ENCODE data around the gene HSFX4.
"Not testable (repeated sequence)": the region's sequence is repeated elsewhere in the genome, so short reads cannot be mapped to it uniquely, and the experiment has no call there.

The HSFX4 gene

GRCh38 chrX:149929400-149929799 lies at the start of gene HSFX4:
TSS of gene HSFX4 (plus strand) at chrX:149929573. CDS start at chrX:149929645, 72 bp downstream.
- DNase-seq, result not testable (repeated sequence)

- no peak for DNase-seq
Observed at GRCh38 chrX:149881081-149881711, 48.2 kb upstream of the HSFX4 start, which contains the start of gene MAGEA8. TSS of gene MAGEA8 (plus strand) at chrX:149881183. CDS start at chrX:149884273, 3,090 bp downstream.

GRCh38 chrX:149890828-149891227 lies 38.5 kb upstream of the HSFX4 start:
- DNase-seq, result not testable (repeated sequence)

- peak; percentile 42 for DNase-seq
Observed at GRCh38 chrX:149898554-149898953, 30.8 kb upstream of the HSFX4 start.

- DNase-seq, result no peak
Observed at GRCh38 chrX:149903889-149904748, 25.3 kb upstream of the HSFX4 start.

- DNase-seq, result no peak
Observed at GRCh38 chrX:149908308-149908707, 21.1 kb upstream of the HSFX4 start.

- no peak for DNase-seq
Observed at GRCh38 chrX:149908727-149909126, 20.6 kb upstream of the HSFX4 start.

GRCh38 chrX:149909324-149910177 lies 19.8 kb upstream of the HSFX4 start:
- peak; percentile 60 for DNase-seq

- DNase-seq, result no peak
Observed at GRCh38 chrX:149910178-149910695, 19.1 kb upstream of the HSFX4 start.

- DNase-seq, result peak; percentile 18
Observed at GRCh38 chrX:149916745-149917392, 12.5 kb upstream of the HSFX4 start.

GRCh38 chrX:149923836-149924235 lies 5.5 kb upstream of the HSFX4 start:
- DNase-seq, result not testable (repeated sequence)

GRCh38 chrX:149924434-149924833 lies 4.9 kb upstream of the HSFX4 start:
- not testable (repeated sequence) for DNase-seq

- not testable (repeated sequence) for DNase-seq
Observed at GRCh38 chrX:149927245-149927963, 2.0 kb upstream of the HSFX4 start.

GRCh38 chrX:149927964-149928258 lies 1.5 kb upstream of the HSFX4 start:
- not testable (repeated sequence) for DNase-seq

- not testable (repeated sequence) for DNase-seq
Observed at GRCh38 chrX:149928635-149929034, 738 bp upstream of the HSFX4 start.

- DNase-seq, result not testable (repeated sequence)
Observed at GRCh38 chrX:149931355-149931754, 2.0 kb downstream of the HSFX4 start.

GRCh38 chrX:149932150-149932549 lies 2.8 kb downstream of the HSFX4 start:
- not testable (repeated sequence) for DNase-seq

- not testable (repeated sequence) for DNase-seq
Observed at GRCh38 chrX:149932970-149933369, 3.6 kb downstream of the HSFX4 start.

GRCh38 chrX:149933547-149933946 lies 4.2 kb downstream of the HSFX4 start:
- not testable (repeated sequence) for DNase-seq

GRCh38 chrX:149937328-149937727 lies 8.0 kb downstream of the HSFX4 start:
- not testable (repeated sequence) for DNase-seq

GRCh38 chrX:149937871-149938426 lies 8.6 kb downstream of the HSFX4 start:
- DNase-seq, result no peak
